IMR-90 (cell line): ENCODE data around the gene CAPN2. TPM values are rescaled to one million over a fixed set of nuclear protein-coding genes. Genes with fewer than 3 reads are reported as not detected.

Experiments used
- ATAC-seq: fragments of 200-7000 bp; cut with Tn5 transposase; 2 replicates; pipeline ENCODE4 v1.9.1; 2020; ENCODE audit warnings: low read depth, mild to moderate bottlenecking, moderate library complexity
- BruUV-seq: library from RNA; stranded (reverse); fragments of 400-500 nt; replicated peaks from 2 replicates; lab custom pipeline; 2021; lab: Mats Ljungman, UMichigan
- CTCF ChIA-PET: fragments of 300-600 bp; formaldehyde crosslinking; extraction: SDS; loops from one replicate; lab custom pipeline; 2021; ENCODE audit warnings: antibody characterized with exemption; lab: Yijun Ruan, JAX
- POLR2A ChIA-PET: fragments of 300-600 bp; sonication (Branson Sonifier 250); formaldehyde crosslinking; loops from one replicate; lab custom pipeline; 2022; ENCODE audit warnings: antibody characterized with exemption; ENCODE audit not compliant: unreplicated experiment; lab: Charles Lee
- DNase-seq: peaks from one replicate; pipeline ENCODE4 v3.0.0; 2013
- H2AFZ ChIP-seq: replicated peaks from 2 replicates; pipeline ENCODE3; 2013; ENCODE audit warnings: low read length, mild to moderate bottlenecking; ENCODE audit not compliant: poor library complexity
- H2AK5ac ChIP-seq: 2 replicates; pipeline ENCODE4 v1.6.1; 2013; ENCODE audit warnings: low read depth, low read length, inconsistent platforms
- H2AK9ac ChIP-seq: replicated peaks from 2 replicates; pipeline ENCODE3; 2013; ENCODE audit warnings: mild to moderate bottlenecking, low read depth, low read length, moderate library complexity; ENCODE audit not compliant: poor library complexity
- H2BK120ac ChIP-seq: 2 replicates; pipeline ENCODE4 v1.6.1; 2013; ENCODE audit warnings: low read depth, low read length, inconsistent platforms
- H2BK15ac ChIP-seq: 3 replicates; pipeline ENCODE4 v1.6.1; 2013; ENCODE audit warnings: low read depth, low read length, inconsistent platforms
- H2BK20ac ChIP-seq: 2 replicates; pipeline ENCODE4 v1.6.1; 2013; ENCODE audit warnings: low read depth, mild to moderate bottlenecking, inconsistent platforms, low read length, moderate library complexity
- H2BK5ac ChIP-seq: 2 replicates; pipeline ENCODE4 v1.6.1; 2013; ENCODE audit warnings: mild to moderate bottlenecking, low read depth, low read length, inconsistent platforms; ENCODE audit not compliant: poor library complexity, severe bottlenecking
- H3K14ac ChIP-seq: replicated peaks from 2 replicates; pipeline ENCODE4 v1.6.1; 2013; ENCODE audit warnings: low read depth, low read length, inconsistent platforms
- H3K18ac ChIP-seq: 2 replicates; pipeline ENCODE4 v1.6.1; 2013; ENCODE audit warnings: low read depth, low read length, control low read depth
- H3K23ac ChIP-seq: 2 replicates; pipeline ENCODE4 v1.6.1; 2013; ENCODE audit warnings: low read depth, low read length, inconsistent platforms
- H3K27ac ChIP-seq: 2 replicates; pipeline ENCODE4 v1.5.1; 2013; ENCODE audit warnings: mild to moderate bottlenecking, control low read depth, low read length; ENCODE audit not compliant: insufficient read depth
- H3K27me3 ChIP-seq: 2 replicates; pipeline ENCODE4 v1.6.1; 2013; ENCODE audit warnings: low read length; ENCODE audit not compliant: control insufficient read depth, insufficient read depth
- H3K36me3 ChIP-seq: 2 replicates; pipeline ENCODE4 v1.6.1; 2013; ENCODE audit warnings: low read length, mixed read lengths; ENCODE audit not compliant: control insufficient read depth, insufficient read depth
- H3K4ac ChIP-seq: 2 replicates; pipeline ENCODE4 v1.6.1; 2013; ENCODE audit warnings: low read depth, low read length, inconsistent platforms
- H3K4me1 ChIP-seq: 2 replicates; pipeline ENCODE4 v1.6.1; 2013; ENCODE audit warnings: low read length, mixed read lengths; ENCODE audit not compliant: control insufficient read depth, insufficient read depth
- H3K4me2 ChIP-seq: 2 replicates; pipeline ENCODE4 v1.6.1; 2013; ENCODE audit warnings: low read depth, mild to moderate bottlenecking, control low read depth, low read length, moderate library complexity
- H3K4me3 ChIP-seq: 2 replicates; pipeline ENCODE4 v1.5.1; 2013; ENCODE audit warnings: low read depth, mild to moderate bottlenecking, control low read depth, low read length, moderate library complexity; ENCODE audit not compliant: insufficient read depth
- H3K56ac ChIP-seq: 2 replicates; pipeline ENCODE4 v1.6.1; 2013; ENCODE audit warnings: low read length, inconsistent platforms; ENCODE audit not compliant: insufficient read depth; ENCODE audit errors: extremely low read depth
- H3K79me1 ChIP-seq, 2 experiments: 2 replicates each; pipeline ENCODE4 v1.6.1; 2013; ENCODE audit warnings: low read length in 2 of 2, inconsistent platforms in 1 of 2, low read depth in 1 of 2
- H3K9ac ChIP-seq: 2 replicates; pipeline ENCODE4 v1.6.1; 2013; ENCODE audit warnings: low read depth, low read length, control low read depth
- H3K9me1 ChIP-seq: 2 replicates; pipeline ENCODE4 v1.6.1; 2013; ENCODE audit warnings: low read length, inconsistent platforms; ENCODE audit not compliant: insufficient read depth
- H3K9me3 ChIP-seq: 2 replicates; pipeline ENCODE4 v1.6.1; 2013; ENCODE audit warnings: low read length; ENCODE audit not compliant: control insufficient read depth, insufficient read depth
- H4K20me1 ChIP-seq: 2 replicates; pipeline ENCODE4 v1.6.1; 2013; ENCODE audit warnings: low read length, inconsistent platforms; ENCODE audit not compliant: insufficient read depth
- H4K5ac ChIP-seq: 2 replicates; pipeline ENCODE4 v1.6.1; 2013; ENCODE audit warnings: mild to moderate bottlenecking, low read depth, low read length, control low read depth
- H4K8ac ChIP-seq, 2 experiments: 2 replicates each; pipeline ENCODE4 v1.6.1; 2013; ENCODE audit warnings: low read depth in 2 of 2, low read length in 2 of 2, control low read depth in 1 of 2, inconsistent platforms in 1 of 2
- H4K91ac ChIP-seq: 2 replicates; pipeline ENCODE4 v1.6.1; 2013; ENCODE audit warnings: low read depth, low read length, inconsistent platforms; ENCODE audit not compliant: insufficient read depth
- BHLHE40 ChIP-seq: fragments of 150-350 bp; IDR thresholded peaks from 2 replicates; pipeline ENCODE4 v1.6.1; 2016; ENCODE audit warnings: mild to moderate bottlenecking, low read depth, low read length
- CEBPB ChIP-seq: IDR thresholded peaks from 2 replicates; pipeline ENCODE4 v1.6.1; 2012; ENCODE audit warnings: low read depth, low read length, improper control_type of control experiment
- CHD1 ChIP-seq: IDR thresholded peaks from 2 replicates; pipeline ENCODE4 v1.6.1; 2012; ENCODE audit warnings: low read depth, low read length, improper control_type of control experiment
- FOS ChIP-seq: fragments of 150-350 bp; IDR thresholded peaks from 2 replicates; pipeline ENCODE4 v1.6.1; 2016; ENCODE audit warnings: low read depth, low read length
- MAFK ChIP-seq: IDR thresholded peaks from 2 replicates; pipeline ENCODE4 v1.6.1; 2012; ENCODE audit warnings: low read depth, low read length, improper control_type of control experiment
- MAZ ChIP-seq: IDR thresholded peaks from 2 replicates; pipeline ENCODE4 v1.6.1; 2012; ENCODE audit warnings: low read depth, mild to moderate bottlenecking, low read length, improper control_type of control experiment, moderate library complexity, borderline replicate concordance
- MXI1 ChIP-seq: IDR thresholded peaks from 2 replicates; pipeline ENCODE4 v1.6.1; 2012; ENCODE audit warnings: low read depth, mild to moderate bottlenecking, low read length, moderate library complexity, borderline replicate concordance
- NFE2L2 ChIP-seq: fragments of 150-350 bp; IDR thresholded peaks from 2 replicates; pipeline ENCODE4 v1.6.1; 2016; ENCODE audit warnings: low read depth, mild to moderate bottlenecking, low read length
- POLR2A ChIP-seq: IDR thresholded peaks from 2 replicates; pipeline ENCODE4 v1.6.1; 2012; ENCODE audit warnings: mild to moderate bottlenecking, low read depth, low read length
- RAD21 ChIP-seq: IDR thresholded peaks from 2 replicates; pipeline ENCODE4 v1.6.1; 2012; ENCODE audit warnings: low read length, improper control_type of control experiment
- RCOR1 ChIP-seq: IDR thresholded peaks from 2 replicates; pipeline ENCODE4 v1.6.1; 2012; ENCODE audit warnings: mild to moderate bottlenecking, low read length, improper control_type of control experiment; ENCODE audit not compliant: insufficient replicate concordance
- RFX5 ChIP-seq: IDR thresholded peaks from 2 replicates; pipeline ENCODE4 v1.8.0; 2012; ENCODE audit warnings: low read depth, mild to moderate bottlenecking, low read length, moderate library complexity
- SMC3 ChIP-seq: fragments of 150-350 bp; IDR thresholded peaks from 2 replicates; pipeline ENCODE4 v1.6.1; 2016; ENCODE audit warnings: low read depth, mild to moderate bottlenecking, antibody characterized with exemption, low read length, moderate library complexity
- WGBS, 2 experiments: methylation state at CpG; one replicate each; pipeline versions ENCODE4 v1.1.5 to v1.1.7; 2013; ENCODE audit warnings: missing lambda C conversion rate in 2 of 2; ENCODE audit not compliant: insufficient read length in 1 of 2; ENCODE audit errors: extremely low coverage in 2 of 2; 5-methylcytosine and 5-hydroxymethylcytosine counted together
- dilution Hi-C: fragments of 300-500 bp; cut with HindIII; formaldehyde crosslinking; loops from one replicate; pipeline ENCODE4 v1.14.3; 2018; ENCODE audit warnings: low sequenced_read_pairs; ENCODE audit not compliant: unreplicated experiment
- in situ Hi-C: fragments of 300-500 bp; cut with MboI; formaldehyde crosslinking; loops from 3 replicates; pipeline ENCODE4 v1.14.3; 2019; ENCODE audit warnings: low sequenced_read_pairs, inconsistent platforms, mixed read lengths
- intact Hi-C: fragments of 100-400 bp; cut with micrococcal nuclease; formaldehyde crosslinking; loops from 2 replicates; pipeline ENCODE4 v1.10.0; 2022
- polyA plus RNA-seq, 3 experiments: library from polyadenylated mRNA; depleted of rRNA; stranded (reverse); fragments of >200 nt; gene quantifications; 2 replicates each; pipeline ENCODE4 v1.2.3, GENCODE V29; 2012; ENCODE audit warnings: low replicate concordance in 1 of 3
- total RNA-seq: library from RNA; depleted of rRNA; stranded (reverse); fragments of >200 nt; gene quantifications from 2 replicates; pipeline ENCODE4 v1.2.3, GENCODE V29; 2012
- TF ChIP-seq, protein P1 (sequence below): fragments of 150-350 bp; IDR thresholded peaks from 2 replicates; pipeline ENCODE4 v1.6.1; 2017; ENCODE audit warnings: mild to moderate bottlenecking, antibody characterized with exemption, low read length, low read depth
- TF ChIP-seq, protein P2 (sequence below): fragments of 150-350 bp; IDR thresholded peaks from 2 replicates; pipeline ENCODE4 v1.6.1; 2016; ENCODE audit warnings: low read depth, mild to moderate bottlenecking, low read length, moderate library complexity, borderline replicate concordance
- TF ChIP-seq, protein P3 (sequence below): conservative IDR thresholded peaks from 2 replicates; pipeline ENCODE4 v1.5.1; 2012; ENCODE audit warnings: mild to moderate bottlenecking, low read depth, low read length, improper control_type of control experiment

CAPN2 gene
- total and polyA plus RNA-seq, 2 of the 4 experiments (the other 2 are of a cell fraction): 339 to 430 TPM

DNA sequence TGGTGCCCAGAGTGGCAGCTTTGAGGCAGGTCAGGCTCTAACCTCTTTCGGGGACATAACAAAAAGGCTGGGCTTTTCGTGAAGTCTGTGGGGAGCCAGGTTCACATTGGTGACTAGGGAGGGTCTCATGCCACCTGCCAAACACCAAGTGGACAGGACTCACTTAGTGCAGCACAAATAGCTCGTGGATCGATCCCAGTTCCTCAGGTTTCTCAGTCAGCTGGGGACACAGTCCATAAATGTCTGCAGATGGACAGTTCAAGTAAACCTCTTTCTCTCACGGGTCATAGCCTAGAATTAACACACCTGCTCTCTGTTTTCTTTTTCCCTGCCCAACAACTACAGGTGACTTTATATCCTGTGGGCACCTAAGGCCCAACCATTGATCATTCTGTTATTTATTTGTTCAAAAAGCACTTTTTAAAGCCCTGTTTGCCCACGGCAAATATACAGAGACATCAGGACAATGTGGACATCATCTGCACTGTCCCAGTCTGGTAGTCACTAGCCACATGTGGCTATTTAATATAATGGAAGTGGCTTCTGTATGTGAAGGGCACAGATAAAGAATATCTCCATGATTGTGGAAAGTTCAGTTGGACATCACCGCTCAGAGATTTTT is 53.5 kb downstream of the CAPN2 start:
- dilution Hi-C loops: no loop called here
- in situ Hi-C loops: no loop called here
- Histone ChIP-seq H3K56ac (no peak overlapping the region), H2BK15ac (no peak overlapping the region), H3K27ac (no peak overlapping the region), H3K79me1 (peaks cover 25 to 45% of the 10 kb centered on the region in 2 experiments), H3K4me1 (peaks cover 8% of the 10 kb centered on the region), H3K4me2 (no peak overlapping the region), H4K8ac (no peak overlapping the region), H3K36me3 (peaks cover 65% of the 10 kb centered on the region), H2AK5ac (no peak overlapping the region), H2AK9ac (no peak overlapping the region), H3K4me3 (no peak overlapping the region), H3K4ac (no peak overlapping the region), H2BK5ac (no peak overlapping the region), H3K18ac (no peak overlapping the region), H3K14ac (no peak overlapping the region), H4K5ac (no peak overlapping the region), H2BK20ac (no peak overlapping the region), H3K9ac (no peak overlapping the region), H4K20me1 (no peaks in the 10 kb centered on the region; the same call in 1 of the 2 replicates), H2AFZ (no peak overlapping the region), H3K9me1 (peaks cover 8% of the 10 kb centered on the region), H3K9me3 (no peaks in the 10 kb centered on the region), H3K27me3 (no peaks in the 10 kb centered on the region), H2BK120ac (no peak overlapping the region), H4K91ac (no peak overlapping the region), H3K23ac (no peak overlapping the region)
- intact Hi-C loops: no loop called here
- CTCF ChIA-PET: no interaction called here
- ATAC-seq (no peak), DNase-seq (no peak)
- TF ChIP-seq MAZ (no peak), RCOR1 (no peak), CHD1 (no peak), MAFK (no peak), POLR2A (no peak), SMC3 (no peak), BHLHE40 (no peak), RAD21 (no peak), NFE2L2 (no peak), RFX5 (no peak), CEBPB (no peak), FOS (no peak), MXI1 (no peak)
- TF ChIP-seq, protein P1, sequence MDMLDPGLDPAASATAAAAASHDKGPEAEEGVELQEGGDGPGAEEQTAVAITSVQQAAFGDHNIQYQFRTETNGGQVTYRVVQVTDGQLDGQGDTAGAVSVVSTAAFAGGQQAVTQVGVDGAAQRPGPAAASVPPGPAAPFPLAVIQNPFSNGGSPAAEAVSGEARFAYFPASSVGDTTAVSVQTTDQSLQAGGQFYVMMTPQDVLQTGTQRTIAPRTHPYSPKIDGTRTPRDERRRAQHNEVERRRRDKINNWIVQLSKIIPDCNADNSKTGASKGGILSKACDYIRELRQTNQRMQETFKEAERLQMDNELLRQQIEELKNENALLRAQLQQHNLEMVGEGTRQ: no peak
- TF ChIP-seq, protein P2, sequence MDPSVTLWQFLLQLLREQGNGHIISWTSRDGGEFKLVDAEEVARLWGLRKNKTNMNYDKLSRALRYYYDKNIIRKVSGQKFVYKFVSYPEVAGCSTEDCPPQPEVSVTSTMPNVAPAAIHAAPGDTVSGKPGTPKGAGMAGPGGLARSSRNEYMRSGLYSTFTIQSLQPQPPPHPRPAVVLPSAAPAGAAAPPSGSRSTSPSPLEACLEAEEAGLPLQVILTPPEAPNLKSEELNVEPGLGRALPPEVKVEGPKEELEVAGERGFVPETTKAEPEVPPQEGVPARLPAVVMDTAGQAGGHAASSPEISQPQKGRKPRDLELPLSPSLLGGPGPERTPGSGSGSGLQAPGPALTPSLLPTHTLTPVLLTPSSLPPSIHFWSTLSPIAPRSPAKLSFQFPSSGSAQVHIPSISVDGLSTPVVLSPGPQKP: no peak
- TF ChIP-seq, protein P3, sequence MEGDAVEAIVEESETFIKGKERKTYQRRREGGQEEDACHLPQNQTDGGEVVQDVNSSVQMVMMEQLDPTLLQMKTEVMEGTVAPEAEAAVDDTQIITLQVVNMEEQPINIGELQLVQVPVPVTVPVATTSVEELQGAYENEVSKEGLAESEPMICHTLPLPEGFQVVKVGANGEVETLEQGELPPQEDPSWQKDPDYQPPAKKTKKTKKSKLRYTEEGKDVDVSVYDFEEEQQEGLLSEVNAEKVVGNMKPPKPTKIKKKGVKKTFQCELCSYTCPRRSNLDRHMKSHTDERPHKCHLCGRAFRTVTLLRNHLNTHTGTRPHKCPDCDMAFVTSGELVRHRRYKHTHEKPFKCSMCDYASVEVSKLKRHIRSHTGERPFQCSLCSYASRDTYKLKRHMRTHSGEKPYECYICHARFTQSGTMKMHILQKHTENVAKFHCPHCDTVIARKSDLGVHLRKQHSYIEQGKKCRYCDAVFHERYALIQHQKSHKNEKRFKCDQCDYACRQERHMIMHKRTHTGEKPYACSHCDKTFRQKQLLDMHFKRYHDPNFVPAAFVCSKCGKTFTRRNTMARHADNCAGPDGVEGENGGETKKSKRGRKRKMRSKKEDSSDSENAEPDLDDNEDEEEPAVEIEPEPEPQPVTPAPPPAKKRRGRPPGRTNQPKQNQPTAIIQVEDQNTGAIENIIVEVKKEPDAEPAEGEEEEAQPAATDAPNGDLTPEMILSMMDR: no peak
- 95% methylated on average over 4 of the region's 7 CpGs; no CpG with 5 or more reads in 1 of the 2 experiments for WGBS, 2 experiments
- no TSS peak for BruUV-seq
- POLR2A ChIA-PET: no interaction called here
